Endothelial cell (in vitro differentiated cells): Measurements from ENCODE around the gene TMED10. TPM values are rescaled to one million over a fixed set of nuclear protein-coding genes. Genes with fewer than 3 reads are reported as not detected.
A peak's percentile ranks its signal among the peaks of the same experiment; 100 is the strongest.

ENCODE experiments used
- DNase-seq: peaks from one replicate; pipeline ENCODE4 v3.0.0; 2021; ENCODE audit warnings: low spot score
- H3K27ac Mint-ChIP-seq: one replicate; pipeline ENCODE4 v1.8.0; 2021; ENCODE audit warnings: mixed read lengths, inconsistent platforms; ENCODE audit not compliant: unreplicated experiment
- H3K27me3 Mint-ChIP-seq: one replicate; pipeline ENCODE4 v1.8.0; 2021; ENCODE audit warnings: mild to moderate bottlenecking, moderate library complexity, mixed read lengths, inconsistent platforms; ENCODE audit not compliant: unreplicated experiment
- H3K36me3 Mint-ChIP-seq: one replicate; pipeline ENCODE4 v1.8.0; 2021; ENCODE audit warnings: mild to moderate bottlenecking, low read depth, mixed read lengths, inconsistent platforms; ENCODE audit not compliant: unreplicated experiment
- H3K4me1 Mint-ChIP-seq: one replicate; pipeline ENCODE4 v1.8.0; 2021; ENCODE audit warnings: mild to moderate bottlenecking, mixed read lengths, inconsistent platforms; ENCODE audit not compliant: unreplicated experiment
- H3K4me3 Mint-ChIP-seq: one replicate; pipeline ENCODE4 v1.8.0; 2021; ENCODE audit warnings: mild to moderate bottlenecking, mixed read lengths, inconsistent platforms; ENCODE audit not compliant: unreplicated experiment
- H3K9me3 Mint-ChIP-seq: one replicate; pipeline ENCODE4 v1.8.0; 2021; ENCODE audit warnings: mixed read lengths, inconsistent platforms; ENCODE audit not compliant: unreplicated experiment
- total RNA-seq: library from RNA; stranded (reverse); fragmentation: NEBNext Ultra II Directional; extraction: Animal tissue kit (Norgen Biotek cat#: 25700); gene quantifications from one replicate; pipeline ENCODE4 v1.2.1, GENCODE V29; 2021; ENCODE audit not compliant: unreplicated experiment
- TF ChIP-seq, protein P1 (sequence below): fragments of 200-600 bp; sonication (generic); IDR thresholded peaks from one replicate; pipeline ENCODE4 v1.5.0; 2021; ENCODE audit warnings: antibody characterized with exemption; ENCODE audit not compliant: unreplicated experiment

TMED10 gene
- total RNA-seq, 1 donor from 2014 or later: 312 TPM

DNA sequence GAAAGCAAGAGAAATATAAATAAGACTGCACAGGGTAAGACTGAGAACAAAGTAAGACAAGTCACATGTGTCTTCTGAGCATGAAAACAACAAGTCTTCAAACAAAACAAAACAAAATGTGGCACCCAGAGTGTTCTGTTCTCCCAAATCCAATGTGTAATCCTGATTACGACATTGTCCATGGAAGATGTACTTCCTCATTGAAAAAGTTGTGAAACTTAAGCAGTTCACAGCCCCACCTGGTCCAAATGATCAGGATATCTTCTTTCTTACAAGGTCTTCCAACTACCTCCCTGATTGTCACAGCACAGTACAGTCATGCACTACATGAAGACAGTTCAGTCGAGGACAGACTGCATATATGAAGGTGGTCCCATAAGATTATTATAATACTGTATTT lies 26.3 kb downstream of the TMED10 start:
- Mint-ChIP-seq H3K4me1 (peaks cover 28% of the 10 kb centered on the region), H3K9me3 (no peaks in the 10 kb centered on the region), H3K4me3 (peak overlapping the region; percentile 25), H3K27me3 (peaks cover 2% of the 10 kb centered on the region), H3K27ac (peak overlapping the region; percentile 61), H3K36me3 (peaks cover 16% of the 10 kb centered on the region)
- TF ChIP-seq, protein P1, sequence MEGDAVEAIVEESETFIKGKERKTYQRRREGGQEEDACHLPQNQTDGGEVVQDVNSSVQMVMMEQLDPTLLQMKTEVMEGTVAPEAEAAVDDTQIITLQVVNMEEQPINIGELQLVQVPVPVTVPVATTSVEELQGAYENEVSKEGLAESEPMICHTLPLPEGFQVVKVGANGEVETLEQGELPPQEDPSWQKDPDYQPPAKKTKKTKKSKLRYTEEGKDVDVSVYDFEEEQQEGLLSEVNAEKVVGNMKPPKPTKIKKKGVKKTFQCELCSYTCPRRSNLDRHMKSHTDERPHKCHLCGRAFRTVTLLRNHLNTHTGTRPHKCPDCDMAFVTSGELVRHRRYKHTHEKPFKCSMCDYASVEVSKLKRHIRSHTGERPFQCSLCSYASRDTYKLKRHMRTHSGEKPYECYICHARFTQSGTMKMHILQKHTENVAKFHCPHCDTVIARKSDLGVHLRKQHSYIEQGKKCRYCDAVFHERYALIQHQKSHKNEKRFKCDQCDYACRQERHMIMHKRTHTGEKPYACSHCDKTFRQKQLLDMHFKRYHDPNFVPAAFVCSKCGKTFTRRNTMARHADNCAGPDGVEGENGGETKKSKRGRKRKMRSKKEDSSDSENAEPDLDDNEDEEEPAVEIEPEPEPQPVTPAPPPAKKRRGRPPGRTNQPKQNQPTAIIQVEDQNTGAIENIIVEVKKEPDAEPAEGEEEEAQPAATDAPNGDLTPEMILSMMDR: no peak
- no peak for DNase-seq

DNA sequence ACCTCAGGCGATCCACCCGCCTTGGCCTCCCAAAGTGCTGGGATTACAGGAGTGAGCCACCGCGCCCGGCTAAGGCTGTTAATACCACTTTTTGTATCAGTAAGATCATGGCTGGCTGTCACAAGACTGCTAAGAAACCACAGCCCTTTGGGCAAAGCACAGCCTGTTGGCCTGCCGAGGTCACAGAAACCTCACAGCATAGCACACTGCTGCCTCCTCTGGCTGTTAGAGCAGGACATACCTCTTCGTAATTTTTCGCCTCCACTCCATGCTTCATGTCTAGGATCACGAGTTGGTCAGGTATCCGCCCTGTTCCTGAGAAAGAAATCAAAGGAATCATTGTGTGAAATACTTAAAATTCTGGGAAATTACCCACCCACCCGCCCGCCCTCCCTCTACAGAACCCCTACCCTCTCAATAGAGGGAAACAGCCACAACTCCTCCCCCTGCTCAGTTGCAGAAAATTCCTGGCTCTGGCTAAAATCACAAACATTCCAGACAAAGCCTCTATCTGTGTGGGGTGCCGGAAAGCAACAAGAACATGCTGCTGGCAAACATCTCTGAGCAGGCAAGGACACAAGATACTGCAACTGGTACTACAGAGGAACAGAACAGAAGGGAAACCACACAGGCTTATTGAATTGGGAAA lies 28.9 kb downstream of the TMED10 start:
- H3K4me3 Mint-ChIP-seq: peak overlapping the region; percentile 75

DNA sequence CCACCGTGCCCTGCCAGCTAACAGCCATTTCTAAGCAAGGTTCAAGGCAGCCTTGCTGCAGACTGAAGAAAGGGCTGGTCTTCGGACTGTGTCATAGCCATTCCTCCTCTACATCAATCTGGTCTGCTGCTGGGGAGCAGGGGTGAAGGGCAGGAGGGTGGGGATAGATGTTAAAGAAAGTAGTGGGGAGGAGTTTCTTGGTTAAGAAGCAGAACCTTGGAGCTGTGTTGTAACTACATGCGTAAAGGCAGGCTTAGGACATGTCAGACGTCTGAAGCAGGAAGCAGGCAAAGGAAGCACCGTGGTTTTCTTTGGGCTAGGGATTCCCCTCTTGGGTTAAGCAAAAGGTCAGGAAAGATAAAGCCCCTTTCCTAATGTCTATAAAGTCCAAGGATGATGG lies 31.5 kb downstream of the TMED10 start:
- Mint-ChIP-seq H3K36me3 (peaks cover 8% of the 10 kb centered on the region), H3K9me3 (no peaks in the 10 kb centered on the region), H3K4me1 (peaks cover 31% of the 10 kb centered on the region), H3K27me3 (peaks cover 5% of the 10 kb centered on the region), H3K27ac (peak overlapping the region; percentile 32), H3K4me3 (no peak overlapping the region)
- TF ChIP-seq, protein P1: no peak
- DNase-seq: no peak

More for the DNA sequence above, 28.9 kb downstream of the TMED10 start:
- TF ChIP-seq, protein P1: no peak
- H3K9me3 Mint-ChIP-seq: no peaks in the 10 kb centered on the region
- H3K36me3 Mint-ChIP-seq: peaks cover 16% of the 10 kb centered on the region
- peak; percentile 58 for DNase-seq
- H3K27ac Mint-ChIP-seq: peak overlapping the region; percentile 97
- H3K27me3 Mint-ChIP-seq: peaks cover 5% of the 10 kb centered on the region
- H3K4me1 Mint-ChIP-seq: peaks cover 34% of the 10 kb centered on the region

DNA sequence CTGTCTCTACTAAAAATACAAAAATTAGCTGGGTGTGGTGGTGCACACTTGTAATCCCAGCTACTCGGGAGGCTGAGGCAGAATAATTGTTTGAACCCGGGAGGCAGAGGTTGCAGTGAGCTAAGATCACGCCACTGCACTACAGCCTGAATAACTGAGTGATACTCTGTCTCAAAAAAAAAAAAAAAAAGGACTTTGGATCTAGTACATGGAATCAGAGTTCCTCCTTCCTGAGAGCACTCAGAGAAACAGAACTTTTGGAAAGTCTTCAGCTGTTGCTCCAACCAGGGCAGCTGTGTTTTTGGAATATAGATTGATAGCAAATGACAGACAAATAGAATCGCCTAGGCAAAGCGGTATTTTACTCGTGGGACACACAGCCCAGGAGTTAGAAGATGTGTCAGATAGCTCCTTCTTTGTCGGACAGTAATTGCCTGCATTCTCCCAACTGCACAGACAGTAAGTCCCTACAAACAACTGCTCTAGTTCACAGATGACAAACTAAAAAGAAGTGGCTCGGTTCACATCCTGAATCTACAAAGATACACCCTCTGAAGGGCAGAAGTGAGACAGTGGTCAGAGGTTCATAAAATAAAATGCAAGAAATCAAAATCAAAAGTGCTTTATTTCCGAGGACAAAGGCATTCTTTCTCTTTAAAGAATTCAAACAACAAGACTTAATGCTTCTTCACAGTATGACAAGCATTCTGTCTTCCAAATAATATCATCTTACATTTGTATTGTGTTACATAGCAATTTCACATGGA lies 32.5 kb downstream of the TMED10 start:
- no peak for DNase-seq
- Mint-ChIP-seq H3K4me3 (no peak overlapping the region), H3K27ac (peak overlapping the region; percentile 68), H3K4me1 (peaks cover 31% of the 10 kb centered on the region), H3K27me3 (peaks cover 5% of the 10 kb centered on the region), H3K9me3 (no peaks in the 10 kb centered on the region), H3K36me3 (peaks cover 4% of the 10 kb centered on the region)
- TF ChIP-seq, protein P1: no peak

DNA sequence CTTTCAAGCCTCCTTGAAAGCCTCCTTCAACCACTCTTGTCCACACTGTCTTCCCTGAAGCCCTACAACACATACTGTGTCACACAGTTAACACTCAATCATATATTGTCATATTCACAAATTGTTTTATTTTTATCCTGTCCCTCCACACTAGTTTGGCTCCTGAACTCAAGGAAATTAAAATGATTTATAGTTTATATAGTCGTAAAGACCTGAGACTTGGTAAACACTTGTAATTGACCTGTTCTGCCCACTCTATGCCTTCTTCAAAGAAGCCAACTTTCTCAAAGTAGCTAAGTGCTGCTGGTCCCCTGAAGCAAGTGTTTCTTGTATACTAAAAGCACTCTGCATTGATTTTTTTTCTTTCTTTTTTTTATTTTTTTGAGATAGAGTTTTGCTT lies 33.9 kb downstream of the TMED10 start:
- Mint-ChIP-seq H3K4me3 (no peak overlapping the region), H3K4me1 (peaks cover 26% of the 10 kb centered on the region), H3K27me3 (peaks cover 4% of the 10 kb centered on the region), H3K9me3 (no peaks in the 10 kb centered on the region), H3K36me3 (peaks cover 4% of the 10 kb centered on the region), H3K27ac (peak overlapping the region; percentile 38)
- no peak for DNase-seq
- TF ChIP-seq, protein P1: no peak
